Esophagus mucosa (tissue), 1 donor: ENCODE measurements around the gene ARHGAP35. TPM values are rescaled to one million over a fixed set of nuclear protein-coding genes. Genes with fewer than 3 reads are reported as not detected.
A peak's percentile ranks its signal among the peaks of the same experiment; 100 is the strongest.
"Not testable (repeated sequence)": the region's sequence is repeated elsewhere in the genome, so short reads cannot be mapped to it uniquely, and the experiment has no call there.

ENCODE experiments used
- ATAC-seq: fragments of 200-7000 bp; cut with Tn5 transposase; one replicate; pipeline ENCODE4 v1.9.1; 2020
- total RNA-seq: library from RNA; stranded (reverse); gene quantifications from one replicate; pipeline ENCODE4 v1.2.4, GENCODE V29; 2023
- donor health status: DM: yes; HTN: yes; CAD: no.

ARHGAP35 gene
- total RNA-seq, 1 donor from 2014 or later, result 33.0 TPM

DNA sequence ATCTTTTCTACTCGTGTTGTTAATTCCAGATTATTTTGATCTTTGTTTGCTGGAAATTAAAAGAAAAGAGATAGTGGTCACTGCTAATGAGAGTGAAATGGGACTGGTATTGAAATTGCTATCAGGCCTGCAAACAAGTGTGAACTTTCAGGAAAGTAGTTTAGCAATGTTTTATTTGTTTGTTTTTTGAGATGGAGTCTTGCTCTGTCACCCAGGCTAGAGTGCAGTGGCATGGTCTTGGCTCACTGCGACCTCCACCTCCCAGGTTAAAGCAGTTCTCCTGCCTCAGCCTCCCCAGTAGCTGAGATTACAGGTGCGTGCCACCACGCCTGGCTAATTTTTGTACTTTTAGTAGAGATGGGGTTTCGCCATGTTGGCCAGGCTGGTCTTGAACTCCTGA lies 10.4 kb downstream of the ARHGAP35 start:
- not testable (repeated sequence) for ATAC-seq

DNA sequence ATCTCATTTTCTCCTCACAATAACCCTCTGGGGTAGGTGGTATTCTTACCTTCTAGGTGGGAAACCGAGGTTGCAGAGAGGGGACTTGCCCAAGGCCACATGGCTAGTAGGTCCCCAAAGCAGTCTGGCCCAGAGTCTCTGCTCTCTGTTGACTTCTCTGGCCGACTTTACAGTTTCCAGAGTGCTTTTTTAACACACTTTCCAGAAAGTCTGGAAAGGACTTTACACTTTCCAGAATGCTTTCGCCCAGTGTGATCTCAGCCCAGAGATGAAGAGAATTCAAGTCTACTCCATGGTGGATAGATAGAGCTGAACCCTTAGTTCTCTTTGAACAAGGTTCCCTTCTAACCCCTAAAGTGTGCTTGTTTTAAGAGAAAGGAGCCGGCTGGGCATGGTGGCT lies 12.2 kb downstream of the ARHGAP35 start:
- ATAC-seq, result no peak

DNA sequence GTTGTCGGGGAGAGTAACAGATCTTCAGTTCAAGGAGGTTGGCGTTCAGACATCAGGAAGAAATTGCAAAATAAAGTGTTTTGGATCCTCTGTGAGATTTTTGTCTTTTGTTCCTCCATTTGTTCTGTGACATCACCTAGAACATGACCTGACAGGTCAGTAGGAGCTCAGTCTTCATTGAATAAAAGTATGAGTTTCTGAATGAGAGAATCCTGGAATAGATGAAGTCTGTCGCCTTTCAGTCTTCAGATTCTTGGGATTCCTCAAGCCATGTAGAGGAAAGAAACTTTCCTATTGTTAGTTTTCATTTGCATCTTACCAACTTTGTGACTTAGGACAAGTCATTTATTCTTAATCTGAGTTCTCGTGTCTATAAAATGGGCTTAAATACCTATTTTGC lies 14.4 kb downstream of the ARHGAP35 start:
- peak; percentile 62 for ATAC-seq

DNA sequence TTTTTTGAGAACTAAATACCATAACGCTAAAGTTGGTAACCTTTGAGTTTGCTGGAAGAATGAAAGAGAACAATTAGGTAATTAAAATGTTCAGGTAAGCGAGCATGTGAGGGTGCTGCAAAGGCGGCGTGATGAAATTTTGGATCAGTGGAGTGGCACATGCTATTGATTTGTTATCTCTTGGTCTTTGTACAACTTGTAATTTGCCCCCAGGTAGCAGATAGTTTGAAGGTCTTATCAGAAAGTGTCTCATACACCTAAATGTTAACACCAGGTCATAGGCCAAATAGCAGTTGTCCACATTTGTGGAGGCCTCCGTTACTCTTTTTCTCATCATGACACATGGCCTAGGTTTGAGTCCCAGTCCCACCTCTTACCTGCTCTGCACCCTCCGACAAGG lies 14.9 kb downstream of the ARHGAP35 start:
- ATAC-seq, result no peak

DNA sequence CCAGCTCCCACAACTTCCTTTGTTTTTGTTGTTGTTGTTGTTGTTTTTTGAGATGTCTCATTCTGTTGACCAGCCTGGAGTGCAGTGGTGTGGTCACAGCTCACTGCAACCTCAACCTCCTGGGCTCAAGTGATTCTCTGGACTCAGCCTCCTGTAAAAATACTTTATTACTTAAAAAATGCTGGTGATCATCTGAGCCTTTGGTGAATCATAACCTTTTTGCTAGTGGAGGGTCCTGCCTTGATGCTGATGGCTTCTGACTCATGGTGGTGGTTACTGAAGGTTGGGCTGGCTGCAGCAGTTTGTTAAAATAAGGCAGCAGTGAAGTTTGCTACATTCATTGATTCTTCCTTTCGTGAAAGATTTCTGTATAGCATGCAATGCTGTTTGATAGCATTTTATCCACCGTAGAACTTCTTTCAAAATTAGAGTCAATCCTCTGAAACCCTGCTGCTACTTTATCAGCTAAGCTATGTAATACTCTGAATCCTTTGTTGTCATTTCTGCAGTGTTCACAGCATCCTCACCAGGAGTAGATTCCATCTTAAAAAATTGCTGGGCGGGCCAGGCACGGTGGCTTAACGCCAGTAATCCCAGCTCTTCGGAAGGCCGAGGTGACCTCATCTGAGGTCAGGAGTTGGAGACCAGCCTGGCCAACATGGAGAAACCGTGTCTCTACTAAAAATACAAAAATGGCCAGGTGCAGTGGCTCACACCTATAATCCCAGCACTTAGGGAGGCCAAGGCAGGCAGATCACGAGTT lies 18.0 kb downstream of the ARHGAP35 start:
- ATAC-seq, result no peak

DNA sequence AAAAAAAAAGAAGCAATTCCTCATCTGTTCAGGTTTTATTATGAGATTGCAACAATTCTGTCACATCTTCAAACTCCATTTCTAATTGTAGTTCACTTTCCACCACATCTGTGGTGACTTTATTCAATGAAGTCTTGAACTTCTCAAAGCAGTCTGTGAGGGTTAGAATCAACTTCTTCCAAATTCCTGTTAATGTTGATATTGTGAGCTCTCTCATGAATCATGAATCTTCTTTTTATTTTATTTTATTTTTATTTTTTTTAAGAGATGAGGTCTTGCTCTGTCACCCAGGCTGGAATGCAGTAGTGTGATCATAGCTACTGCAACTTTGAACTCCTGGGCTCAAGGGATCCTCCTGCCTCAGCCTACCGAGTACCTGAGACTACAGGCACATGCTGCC lies 19.6 kb downstream of the ARHGAP35 start:
- ATAC-seq, result no peak

DNA sequence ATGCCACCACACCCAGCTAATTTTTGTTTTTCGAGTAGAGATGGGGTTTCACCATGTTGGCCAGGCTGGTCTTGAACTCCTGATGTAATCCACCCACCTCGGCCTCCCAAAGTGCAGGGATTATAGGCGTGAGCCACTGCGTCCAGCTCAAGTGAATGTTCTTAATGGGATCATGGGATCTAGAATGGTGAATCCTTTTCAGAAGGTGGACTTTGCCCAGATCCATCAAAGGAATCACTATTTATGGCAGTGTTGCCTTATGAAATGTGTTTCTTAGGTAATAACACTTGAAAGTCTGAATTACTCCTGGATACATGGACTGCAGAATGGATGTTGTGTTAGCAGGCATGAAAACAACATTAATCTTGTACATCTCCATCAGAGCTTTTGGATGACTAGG lies 20.3 kb downstream of the ARHGAP35 start:
- ATAC-seq, result no peak

DNA sequence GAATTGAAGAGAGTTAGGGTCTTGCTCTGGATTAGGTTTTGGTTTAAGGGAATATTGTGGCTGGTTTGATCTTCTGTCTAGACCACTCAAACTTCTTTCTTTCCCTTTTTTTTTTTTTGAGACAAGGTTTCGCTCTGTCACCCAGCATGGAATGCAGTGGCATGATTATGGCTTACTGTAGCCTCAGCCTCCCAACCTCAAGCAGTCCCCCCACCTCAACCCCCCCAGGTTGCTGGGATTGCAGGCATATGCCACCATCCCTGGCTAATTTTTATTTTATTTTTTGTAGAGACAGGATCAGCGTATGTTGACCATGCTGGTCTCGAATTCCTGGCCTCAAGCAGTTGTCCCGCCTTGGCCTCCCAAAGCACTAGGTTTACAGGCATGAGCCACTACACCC lies 21.2 kb downstream of the ARHGAP35 start:
- no peak for ATAC-seq

DNA sequence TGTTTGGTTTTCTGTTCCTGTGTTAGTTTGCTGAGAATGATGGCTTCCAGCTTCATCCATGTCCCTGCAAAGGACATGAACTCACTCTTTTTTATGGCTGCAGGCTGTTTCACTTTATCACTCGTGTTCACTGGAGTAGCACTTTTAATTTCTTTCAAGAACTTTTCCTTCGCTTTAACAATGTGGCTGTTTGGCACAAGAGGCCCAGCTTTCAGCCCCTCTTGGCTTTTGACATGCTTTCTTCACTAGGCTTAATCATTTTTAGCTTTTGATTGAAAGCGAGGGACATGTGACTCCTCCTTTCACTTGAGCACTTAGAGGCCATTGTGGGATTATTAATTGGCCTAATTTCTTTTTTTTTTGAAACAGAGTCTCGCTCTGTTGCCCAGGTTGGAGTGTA lies 22.0 kb downstream of the ARHGAP35 start:
- not testable (repeated sequence) for ATAC-seq

DNA sequence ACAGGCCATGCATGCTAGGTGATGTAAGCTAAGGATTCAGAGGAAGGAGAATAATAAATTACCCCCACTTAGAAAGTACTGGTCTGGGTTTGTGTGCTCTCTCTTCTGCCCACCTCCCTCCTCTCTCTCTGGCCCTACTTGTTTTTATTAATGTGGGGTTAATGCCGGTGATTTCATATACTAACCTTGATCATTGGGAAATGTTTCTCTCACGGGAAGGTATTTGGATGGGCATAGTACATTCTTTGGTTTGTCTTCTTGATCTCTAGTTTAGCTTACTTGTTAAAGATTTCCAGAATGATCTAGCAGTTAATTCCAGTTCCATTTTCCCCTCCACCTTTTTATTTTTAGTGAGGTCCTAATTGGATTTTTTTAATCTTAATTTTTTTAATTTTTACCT lies 24.6 kb downstream of the ARHGAP35 start:
- no peak for ATAC-seq

DNA sequence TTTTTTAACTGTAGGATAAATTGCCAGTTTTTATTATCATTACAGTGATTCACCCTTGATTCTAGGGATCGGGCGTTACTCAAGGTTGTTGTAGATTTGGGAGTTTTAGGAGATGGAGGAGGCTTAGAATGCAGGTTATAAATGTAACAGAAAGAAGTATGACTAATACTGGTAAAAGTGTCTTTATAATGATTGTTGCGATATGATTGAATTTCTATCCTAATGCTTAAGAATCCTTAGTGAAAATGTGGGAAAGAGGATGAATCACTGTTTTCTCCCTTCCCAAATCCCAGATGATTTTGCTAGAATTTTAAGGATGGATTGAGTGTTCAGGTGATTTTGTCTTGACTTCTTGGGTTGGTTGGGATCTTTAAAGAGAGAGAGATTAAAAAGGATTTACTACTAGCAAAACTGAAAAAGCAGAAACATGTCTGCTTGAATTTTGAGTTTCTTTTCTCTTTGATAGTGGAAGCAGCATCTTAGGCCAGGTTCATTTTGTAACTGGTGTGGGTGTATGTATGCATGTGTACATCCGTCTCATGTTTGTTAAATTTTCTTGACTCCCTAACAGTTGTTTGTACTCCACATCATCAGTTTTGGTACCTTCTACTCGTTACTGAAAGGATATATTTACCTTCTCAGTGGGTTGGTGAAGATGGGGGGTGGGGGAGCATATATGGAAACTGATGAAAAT lies 25.9 kb downstream of the ARHGAP35 start:
- ATAC-seq, result no peak

DNA sequence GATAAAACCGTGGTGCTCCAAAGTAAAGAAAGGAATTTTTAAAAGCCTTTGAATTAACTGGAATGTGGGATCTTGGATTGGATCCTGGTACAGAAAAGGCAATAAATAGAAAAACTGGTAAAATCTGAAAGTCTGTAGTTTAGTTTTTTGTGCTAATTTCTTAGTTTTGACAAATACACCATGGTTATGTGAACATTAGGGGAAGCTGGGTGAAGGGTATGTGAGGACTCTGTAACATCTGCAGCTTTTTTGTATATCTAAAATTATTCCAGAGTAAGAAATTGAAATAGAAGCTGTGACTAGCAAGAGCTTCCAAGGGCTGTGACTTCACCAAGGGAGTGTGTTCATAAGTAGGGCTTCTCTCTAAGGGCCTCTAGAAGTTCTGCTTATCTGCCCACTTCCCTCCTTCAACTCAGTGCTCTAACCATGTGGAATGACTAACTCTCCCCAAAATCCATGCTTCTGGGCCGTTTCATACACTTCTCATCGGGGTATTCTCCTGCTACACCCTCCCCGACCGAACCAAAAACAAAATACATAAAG lies 26.5 kb downstream of the ARHGAP35 start:
- ATAC-seq, result no peak

DNA sequence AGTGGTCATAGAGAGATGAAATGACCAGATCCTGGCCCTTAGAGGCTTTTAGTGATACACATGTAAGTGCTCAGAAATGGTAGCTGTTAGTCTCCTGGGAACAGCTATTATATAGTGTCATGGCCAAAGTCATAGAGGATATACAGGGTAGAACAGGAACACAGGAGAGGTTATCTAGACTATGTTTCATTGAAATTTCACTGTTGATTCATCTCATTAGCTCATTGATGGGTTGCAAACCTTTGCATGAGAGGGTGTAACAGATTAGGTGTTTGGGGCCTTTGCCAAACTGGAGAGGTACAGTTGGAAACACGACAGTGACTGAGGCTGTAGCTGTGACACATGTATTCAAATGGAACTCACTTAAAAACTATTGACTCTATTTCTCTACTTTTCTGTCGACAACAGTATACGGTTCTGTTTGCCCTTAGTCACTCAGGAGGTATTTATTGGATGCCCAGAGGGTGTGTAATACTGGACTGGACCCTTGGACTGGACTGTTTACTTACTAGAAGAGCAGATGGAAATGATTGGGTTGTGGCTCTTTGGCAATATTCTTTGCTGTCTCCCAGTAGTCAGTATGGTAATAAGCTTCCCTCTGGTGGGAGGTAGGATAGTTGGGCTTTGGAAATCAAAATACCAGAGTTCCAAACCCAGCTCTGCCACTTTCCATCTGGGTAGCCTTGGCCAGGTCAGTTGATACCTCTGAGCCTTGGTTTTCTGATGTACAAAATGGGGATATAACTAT lies 29.8 kb downstream of the ARHGAP35 start:
- peak; percentile 76 for ATAC-seq

DNA sequence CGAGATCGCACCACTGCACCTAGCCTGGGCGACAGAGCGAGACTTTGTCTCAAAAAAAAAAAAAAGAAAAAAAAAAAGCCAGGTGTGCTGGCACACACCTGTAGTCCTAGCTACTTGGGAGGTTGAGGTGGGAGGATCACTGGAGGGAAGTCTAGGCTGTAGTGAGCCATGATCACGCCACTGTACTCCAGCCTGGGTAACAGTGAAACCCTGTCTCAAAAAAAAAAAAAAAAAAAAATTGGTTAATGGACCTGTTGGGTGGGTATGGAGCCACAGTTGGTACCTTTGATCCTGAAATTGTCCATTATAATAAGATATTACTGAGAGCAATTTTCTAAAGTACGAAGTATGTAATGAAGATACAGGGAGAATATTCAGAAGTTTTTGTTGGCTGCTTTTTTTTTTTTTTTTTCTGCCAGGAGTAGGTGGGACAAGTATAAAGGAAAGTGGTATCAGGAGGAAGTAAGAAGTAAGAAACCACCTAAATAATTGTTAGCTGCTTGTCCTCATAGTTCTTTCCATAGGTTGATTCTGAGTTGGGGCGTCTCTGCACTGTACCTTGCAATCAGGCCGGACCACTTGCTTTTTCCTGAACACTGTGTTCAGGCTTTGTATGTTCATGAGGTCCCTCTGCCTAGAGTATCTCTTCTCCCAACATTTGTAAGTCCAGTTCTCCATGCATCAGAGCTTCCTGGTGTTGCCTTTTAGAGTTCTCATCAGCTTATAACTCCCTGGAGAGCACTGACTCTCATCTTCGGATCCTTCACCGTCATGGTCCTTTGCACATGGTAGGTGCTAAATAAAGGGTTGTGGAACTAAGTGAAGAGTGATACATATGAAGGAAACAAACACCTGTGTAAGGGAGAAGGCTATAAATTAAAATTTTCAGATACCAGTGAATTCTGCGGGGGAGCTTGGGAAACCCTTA lies 31.7 kb downstream of the ARHGAP35 start:
- peak; percentile 7 for ATAC-seq

DNA sequence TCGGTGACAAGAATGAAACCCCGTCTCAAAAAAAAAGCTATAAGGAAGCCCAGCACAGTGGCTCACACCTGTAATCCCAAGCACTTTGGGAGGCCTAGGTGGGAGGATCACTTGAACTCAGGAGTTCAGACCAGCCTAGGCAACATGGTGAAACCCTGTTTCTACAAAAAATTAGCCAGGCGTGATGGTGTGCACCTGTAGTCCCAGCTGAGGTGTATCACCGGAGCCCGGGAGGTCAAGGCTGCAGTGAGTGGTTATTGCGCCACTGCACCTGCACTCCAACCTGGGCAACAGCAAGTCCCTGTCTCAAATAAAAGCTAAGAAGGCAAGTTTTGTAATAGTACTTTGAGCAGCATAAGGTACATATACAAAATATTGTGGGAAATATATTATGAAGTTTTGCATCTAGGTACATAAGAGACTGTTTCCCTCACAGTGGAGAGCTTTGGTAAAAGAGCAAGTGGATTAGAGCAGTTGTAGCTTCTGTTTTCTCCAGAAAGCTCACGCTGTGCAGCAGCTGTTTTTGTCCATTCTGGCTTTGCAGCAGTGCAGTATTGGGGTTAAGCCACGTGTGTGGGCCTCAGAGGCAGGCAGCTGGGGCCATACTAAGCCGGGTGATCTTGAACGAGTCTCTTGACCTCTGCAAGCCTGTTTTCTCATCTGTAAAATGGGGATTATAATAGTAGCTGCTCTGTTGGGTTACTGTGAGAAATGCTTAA lies 35.4 kb downstream of the ARHGAP35 start:
- no peak for ATAC-seq

DNA sequence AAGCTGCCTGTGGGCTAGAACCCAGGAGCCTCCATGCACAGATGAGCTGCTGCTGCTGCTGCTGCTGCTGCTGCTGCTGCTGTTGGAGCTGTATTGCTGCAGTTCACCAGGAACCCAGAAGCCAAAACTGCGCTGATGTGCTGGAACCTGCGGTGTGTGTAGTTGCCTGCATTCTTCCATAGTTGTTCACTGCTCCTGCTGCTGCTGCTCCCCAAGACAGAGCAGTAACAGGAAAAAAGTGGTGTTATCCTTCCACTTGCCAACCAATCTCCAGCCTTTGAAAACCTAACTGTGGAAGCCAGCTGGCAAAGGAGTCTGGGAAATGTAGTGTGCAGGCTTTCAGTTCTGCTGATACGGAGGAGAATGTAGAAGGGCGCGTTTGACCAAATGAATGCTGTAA lies 37.9 kb downstream of the ARHGAP35 start:
- peak; percentile 63 for ATAC-seq

DNA sequence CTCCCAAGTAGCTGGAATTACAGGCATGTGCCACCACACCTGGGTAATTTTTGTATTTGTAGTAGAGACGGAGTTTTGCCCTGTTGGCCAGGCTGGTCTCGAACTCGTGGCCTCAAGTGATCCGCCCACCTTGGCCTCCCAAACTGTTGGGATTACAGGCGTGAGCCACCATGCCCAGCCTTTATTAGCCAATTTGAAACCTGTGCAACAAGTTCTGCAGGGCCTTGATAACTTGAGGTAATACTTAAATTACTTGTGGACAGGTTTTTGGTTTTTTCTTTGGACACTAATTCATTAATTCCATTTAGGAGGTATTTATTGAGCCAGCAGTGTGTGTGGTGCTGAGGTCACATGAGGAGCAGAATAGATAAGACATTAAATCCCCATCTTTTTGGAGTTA lies 39.5 kb downstream of the ARHGAP35 start:
- no peak for ATAC-seq

DNA sequence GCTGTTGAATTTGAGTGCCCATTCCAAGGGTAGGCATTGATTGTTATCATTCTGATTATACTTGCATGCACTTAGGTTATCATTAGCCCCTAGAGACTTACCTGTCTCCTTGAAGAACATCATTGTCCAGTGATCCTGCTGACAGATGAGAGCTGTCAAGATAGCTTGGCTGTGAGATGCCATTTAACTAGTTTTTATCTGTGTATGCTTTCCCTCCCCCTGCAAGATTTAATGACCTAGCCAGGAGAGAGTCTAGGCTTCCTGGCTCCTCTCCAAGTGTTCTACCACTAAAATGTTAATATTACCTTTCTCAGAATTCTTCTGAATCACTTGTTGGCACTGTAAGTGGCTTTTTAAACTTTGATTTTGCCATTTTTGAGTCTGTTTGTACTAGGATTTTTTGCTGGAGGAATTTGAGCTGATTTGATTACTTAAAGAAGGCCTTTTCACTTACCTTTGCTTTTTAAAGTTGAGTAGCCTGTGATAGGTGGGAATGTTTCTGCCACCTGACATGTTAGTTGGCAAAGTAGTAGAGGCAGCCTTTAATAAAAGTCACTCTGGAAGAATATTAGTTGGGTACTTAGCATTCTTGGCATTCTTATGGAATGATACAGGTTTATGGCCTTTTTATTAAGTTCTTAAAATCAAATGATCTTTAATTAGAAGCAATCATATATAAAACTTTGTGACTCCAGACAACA lies 41.1 kb downstream of the ARHGAP35 start:
- no peak for ATAC-seq

DNA sequence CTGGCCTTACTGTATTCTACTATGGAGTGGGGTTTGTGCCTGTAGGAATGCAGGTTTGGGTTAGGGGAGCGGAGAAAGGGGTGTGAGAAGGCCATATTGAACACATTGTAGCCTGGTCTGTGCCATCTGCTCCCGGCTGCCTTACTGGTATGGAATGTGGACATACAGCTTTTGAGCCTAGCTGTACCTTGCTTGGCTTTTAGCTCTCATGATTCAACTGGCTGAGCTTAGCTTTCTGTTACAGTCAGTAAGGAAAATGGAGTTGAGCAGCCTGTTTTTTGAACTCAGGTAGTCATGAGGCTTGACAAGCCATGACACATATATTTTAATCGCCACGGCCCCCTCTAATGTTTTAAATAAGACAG lies 41.6 kb downstream of the ARHGAP35 start:
- peak; percentile 97 for ATAC-seq

DNA sequence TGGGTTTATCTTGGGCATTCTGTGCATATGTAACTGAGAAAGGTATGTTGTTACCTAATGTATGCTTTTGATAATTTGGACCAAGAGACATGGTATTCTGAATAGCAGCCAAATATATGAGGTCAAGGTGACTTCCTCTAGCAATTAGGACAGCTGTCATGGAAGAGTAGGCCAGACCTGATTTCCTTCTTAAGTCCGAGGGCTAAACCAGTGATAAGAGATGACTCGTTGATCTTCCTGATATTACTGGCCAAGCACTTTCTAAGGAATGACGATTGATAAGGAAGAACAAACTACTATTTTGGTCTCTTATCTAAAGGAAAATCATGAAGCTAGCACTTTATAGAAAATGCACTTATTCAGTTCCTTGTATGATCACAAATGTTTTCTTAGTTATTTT lies 42.7 kb downstream of the ARHGAP35 start:
- no peak for ATAC-seq
